GM18505 (cell line): ENCODE results near the gene MAB21L4.

ENCODE experiments used
- ATAC-seq: cut with Tn5 transposase; IDR thresholded peaks from one replicate; pipeline ENCODE4 v1.9.1; 2021; ENCODE audit not compliant: unreplicated experiment
- POLR2A ChIP-seq: IDR thresholded peaks from 4 replicates; pipeline ENCODE4 v1.6.1; 2011; ENCODE audit warnings: borderline replicate concordance; ENCODE audit not compliant: insufficient read depth, insufficient read length; ENCODE audit errors: extremely low read depth

The MAB21L4 gene

GRCh38 chr2:240929364-240930095 is 33.6 kb upstream of the MAB21L4 start:
- TF ChIP-seq POLR2A, result no peak
- no peak for ATAC-seq

- no peak for TF ChIP-seq POLR2A
- ATAC-seq, result no peak
Observed at GRCh38 chr2:240928476-240929363, 32.8 kb upstream of the MAB21L4 start.

- no peak for ATAC-seq
- TF ChIP-seq POLR2A, result no peak
Observed at GRCh38 chr2:240927390-240927781, 31.4 kb upstream of the MAB21L4 start.

GRCh38 chr2:240926516-240927389 is 30.8 kb upstream of the MAB21L4 start:
- no peak for ATAC-seq
- no peak for TF ChIP-seq POLR2A

- no peak for TF ChIP-seq POLR2A
- no peak for ATAC-seq
Observed at GRCh38 chr2:240925568-240926515, 29.9 kb upstream of the MAB21L4 start.

GRCh38 chr2:240925191-240925567 is 29.2 kb upstream of the MAB21L4 start:
- TF ChIP-seq POLR2A, result no peak

GRCh38 chr2:240922982-240923537 is 27.1 kb upstream of the MAB21L4 start:
- no peak for TF ChIP-seq POLR2A
- no peak for ATAC-seq

More at GRCh38 chr2:240925191-240925567, 29.2 kb upstream of the MAB21L4 start:
- no peak for ATAC-seq

GRCh38 chr2:240922245-240922981 is 26.5 kb upstream of the MAB21L4 start:
- no peak for TF ChIP-seq POLR2A
- no peak for ATAC-seq

- no peak for ATAC-seq
- no peak for TF ChIP-seq POLR2A
Observed at GRCh38 chr2:240921995-240922244, 26.0 kb upstream of the MAB21L4 start.

GRCh38 chr2:240921311-240921994 is 25.5 kb upstream of the MAB21L4 start:
- no peak for TF ChIP-seq POLR2A
- ATAC-seq, result no peak

GRCh38 chr2:240920783-240921231 is 24.9 kb upstream of the MAB21L4 start:
- TF ChIP-seq POLR2A, result no peak
- no peak for ATAC-seq
